Right lobe of liver (tissue), 6 donors: ENCODE measurements around the gene IGSF21. TPM values are rescaled to one million over a fixed set of nuclear protein-coding genes. Genes with fewer than 3 reads are reported as not detected.

ENCODE experiments used
- ATAC-seq, 4 donors: fragments of 200-7000 bp; cut with Tn5 transposase; one replicate each; pipeline ENCODE4 v1.9.1; 2020; ENCODE audit warnings: mild to moderate bottlenecking in 4 of 4, moderate library complexity in 4 of 4
- DNase-seq, 3 donors: peaks; one replicate each; pipeline ENCODE4 v3.0.0-alpha.2; 2020
- H3K27ac ChIP-seq, 3 donors: fragments of 200-600 bp; one replicate each; pipeline ENCODE4 v1.8.0; 2022
- H3K27me3 ChIP-seq, 2 donors: fragments of 200-600 bp; one replicate each; pipeline ENCODE4 v1.8.0; 2022
- H3K36me3 ChIP-seq, 4 donors: fragments of 200-600 bp; sonication (generic) in 1 of 4; one replicate each; pipeline versions ENCODE4 v1.5.1 to v1.8.0; 2017 to 2022; ENCODE audit warnings: control low read depth in 1 of 4
- H3K4me1 ChIP-seq, 4 donors: fragments of 200-600 bp; sonication (generic) in 1 of 4; one replicate each; pipeline versions ENCODE4 v1.5.1 to v1.8.0; 2017 to 2022; ENCODE audit warnings: control low read depth in 1 of 4
- H3K4me3 ChIP-seq, 3 donors: fragments of 200-600 bp; one replicate each; pipeline ENCODE4 v1.8.0; 2022
- H3K9me3 ChIP-seq, 4 donors: fragments of 200-600 bp; sonication (generic) in 1 of 4; one replicate each; pipeline versions ENCODE4 v1.5.1 to v1.8.0; 2017 to 2022; ENCODE audit warnings: control low read depth in 1 of 4
- POLR2A ChIP-seq: fragments of 450-650 bp; IDR thresholded peaks from one replicate; pipeline ENCODE4 v1.6.1; 2017; ENCODE audit warnings: antibody characterized with exemption, mild to moderate bottlenecking
- WGBS: methylation state at CpG from one replicate; pipeline ENCODE4 v1.1.6; 2018; ENCODE audit warnings: low coverage, low lambda C conversion rate; ENCODE audit not compliant: insufficient coverage; ENCODE audit errors: missing lambda C conversion rate; 5-methylcytosine and 5-hydroxymethylcytosine counted together
- intact Hi-C, 2 donors: fragments of 100-400 bp; cut with DNase I; formaldehyde crosslinking; loops; one replicate each; pipeline versions ENCODE4 v1.11.2 to v1.14.1; 2022
- total RNA-seq, 6 experiments: library from RNA; depleted of rRNA in 2 of 6; stranded (reverse); fragments of >200 nt in 2 of 6; fragmentation: NEBNext Ultra II Directional in 3 of 6; extraction: Animal tissue kit (Norgen Biotek cat#: 25700) in 3 of 6; gene quantifications; one replicate each; pipeline versions ENCODE4 v1.1.0 to v1.2.4, GENCODE V29; 2016 to 2023
- TF ChIP-seq, protein P1 (sequence below), 4 donors: fragments of 200-600 bp in 3 of 4; fragments of 450-650 bp in 1 of 4; IDR thresholded peaks; one replicate each; pipeline versions ENCODE4 v1.5.1 to v1.8.0; 2016 to 2022; ENCODE audit warnings: antibody characterized with exemption in 4 of 4, mild to moderate bottlenecking in 2 of 4
- donor health status: DM: no; HTN: yes; CAD: no.
- donor health status: DM: no; HTN: no; CAD: no.
- donor health status: DM: no; HTN: no; CAD: no.
- donor health status: DM: no; HTN: yes; CAD: no.
- donor health status: DM: no; HTN: yes; CAD: no.

Gene IGSF21
- total RNA-seq, 6 experiments from 2014 or later, result 0.34 to 2.0 (median 0.71) TPM

DNA sequence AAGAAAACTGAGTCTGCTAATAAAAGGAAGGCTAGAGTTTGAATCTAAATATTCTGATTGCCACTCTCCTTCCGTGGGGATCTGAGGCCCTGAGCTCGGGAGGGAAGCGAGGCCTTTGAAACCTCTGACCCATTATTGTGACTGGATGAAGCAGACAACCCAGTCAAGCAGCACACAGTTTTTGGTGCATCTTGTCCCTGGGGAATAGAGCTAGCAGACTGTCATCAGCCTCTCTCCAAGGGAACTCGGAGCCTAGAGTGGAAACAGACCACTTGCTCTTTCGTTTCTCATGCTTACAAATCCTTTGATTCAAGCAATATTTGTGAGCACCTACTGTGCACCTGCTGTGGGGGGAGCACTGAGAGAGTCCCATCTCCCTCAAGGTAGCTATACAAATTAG is 240.0 kb downstream of the IGSF21 start:
- intact Hi-C loops, result no loop called here
- TF ChIP-seq, protein P1, sequence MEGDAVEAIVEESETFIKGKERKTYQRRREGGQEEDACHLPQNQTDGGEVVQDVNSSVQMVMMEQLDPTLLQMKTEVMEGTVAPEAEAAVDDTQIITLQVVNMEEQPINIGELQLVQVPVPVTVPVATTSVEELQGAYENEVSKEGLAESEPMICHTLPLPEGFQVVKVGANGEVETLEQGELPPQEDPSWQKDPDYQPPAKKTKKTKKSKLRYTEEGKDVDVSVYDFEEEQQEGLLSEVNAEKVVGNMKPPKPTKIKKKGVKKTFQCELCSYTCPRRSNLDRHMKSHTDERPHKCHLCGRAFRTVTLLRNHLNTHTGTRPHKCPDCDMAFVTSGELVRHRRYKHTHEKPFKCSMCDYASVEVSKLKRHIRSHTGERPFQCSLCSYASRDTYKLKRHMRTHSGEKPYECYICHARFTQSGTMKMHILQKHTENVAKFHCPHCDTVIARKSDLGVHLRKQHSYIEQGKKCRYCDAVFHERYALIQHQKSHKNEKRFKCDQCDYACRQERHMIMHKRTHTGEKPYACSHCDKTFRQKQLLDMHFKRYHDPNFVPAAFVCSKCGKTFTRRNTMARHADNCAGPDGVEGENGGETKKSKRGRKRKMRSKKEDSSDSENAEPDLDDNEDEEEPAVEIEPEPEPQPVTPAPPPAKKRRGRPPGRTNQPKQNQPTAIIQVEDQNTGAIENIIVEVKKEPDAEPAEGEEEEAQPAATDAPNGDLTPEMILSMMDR (IDR thresholded peaks at IDR 0.05), result no peak
- Histone ChIP-seq H3K9me3 (no peaks in the 10 kb centered on the region), H3K36me3 (no peaks in the 10 kb centered on the region), H3K4me1 (no peaks in the 10 kb centered on the region), H3K27me3 (no peaks in the 10 kb centered on the region), H3K4me3 (no peak overlapping the region), H3K27ac (no peak overlapping the region)
- no CpG with 5 or more reads among the region's 5 CpGs for WGBS
- no peak for ATAC-seq
- no peak for DNase-seq

DNA sequence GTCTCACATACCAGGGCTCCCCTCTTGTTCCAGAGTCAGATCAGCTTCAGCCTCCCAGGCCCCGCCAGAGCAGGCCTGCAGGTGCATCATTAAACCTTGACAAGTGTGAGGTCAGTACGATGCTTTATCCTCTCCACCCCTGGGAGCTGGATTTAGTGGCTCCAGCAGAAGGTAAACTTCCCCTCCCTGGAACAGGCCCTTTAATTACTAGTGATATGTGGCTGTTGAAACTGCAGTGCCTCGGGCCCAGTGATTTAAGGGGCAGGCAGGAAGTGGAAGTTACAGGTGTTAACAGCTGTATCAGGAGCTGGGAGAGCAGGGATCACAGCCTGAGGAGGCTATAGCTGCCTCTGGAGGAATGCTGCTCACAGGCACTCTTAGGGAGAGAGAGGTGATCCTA is 240.8 kb downstream of the IGSF21 start:
- H3K36me3 ChIP-seq, result no peaks in the 10 kb centered on the region
- H3K27me3 ChIP-seq, result no peaks in the 10 kb centered on the region
- no peak for ATAC-seq

DNA sequence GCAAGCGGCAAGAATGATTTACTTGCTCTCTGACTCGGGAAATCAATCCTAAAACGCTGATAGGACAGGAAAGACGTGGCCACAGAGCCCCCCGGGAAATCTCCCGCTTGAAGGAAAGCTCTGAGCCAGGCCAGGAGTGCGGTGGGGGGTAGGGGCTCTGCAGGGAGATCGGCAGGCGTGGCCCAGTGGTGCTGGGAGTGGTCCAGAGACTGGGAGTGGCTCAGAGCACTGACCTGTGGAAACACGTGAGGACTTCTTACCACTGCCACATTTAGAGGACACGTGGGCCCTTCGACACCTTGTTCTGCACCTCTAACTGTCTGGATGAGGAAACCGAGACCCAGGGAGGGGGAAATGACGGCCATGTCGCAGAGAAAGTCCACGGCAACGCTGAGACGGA is 243.1 kb downstream of the IGSF21 start:
- Histone ChIP-seq H3K4me1 (no peaks in the 10 kb centered on the region), H3K4me3 (no peak overlapping the region), H3K36me3 (no peaks in the 10 kb centered on the region), H3K27ac (no peak overlapping the region), H3K9me3 (no peaks in the 10 kb centered on the region), H3K27me3 (no peaks in the 10 kb centered on the region)
- intact Hi-C loops, result no loop called here
- no peak for ATAC-seq
- TF ChIP-seq, protein P1 (IDR thresholded peaks at IDR 0.05), result no peak
- WGBS, result 62% methylated on average over 14 of the region's 18 CpGs
- no peak for DNase-seq

More for the DNA sequence above, 240.8 kb downstream of the IGSF21 start:
- 60% methylated on average over 1 of the region's 3 CpGs for WGBS
- DNase-seq, result no peak
- TF ChIP-seq, protein P1 (IDR thresholded peaks at IDR 0.05), result no peak
- TF ChIP-seq POLR2A, result no peak
- Histone ChIP-seq H3K4me1 (no peaks in the 10 kb centered on the region), H3K4me3 (no peak overlapping the region), H3K9me3 (no peaks in the 10 kb centered on the region), H3K27ac (no peak overlapping the region)
- intact Hi-C loops, result no loop called here

DNA sequence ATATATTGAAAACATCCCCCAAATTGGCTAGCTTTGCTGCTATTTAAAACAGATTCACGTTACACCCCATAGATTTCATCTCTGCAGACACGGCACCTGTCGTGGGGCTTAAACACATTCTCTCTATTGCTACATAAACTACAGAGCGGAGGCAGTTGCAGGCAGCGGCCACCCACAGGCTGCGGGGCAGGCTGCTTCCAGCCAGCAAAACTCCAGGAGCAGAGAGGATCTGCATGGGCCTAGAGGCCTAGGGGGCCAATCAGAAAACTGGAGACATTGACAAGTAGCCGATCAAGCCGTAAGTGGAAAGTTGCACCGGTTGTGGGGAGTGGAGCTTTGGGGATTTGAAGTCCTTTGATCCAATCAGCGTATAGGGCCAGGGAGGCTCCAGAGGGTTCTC is 244.1 kb downstream of the IGSF21 start:
- intact Hi-C loops, result no loop called here
- ATAC-seq (no peak), DNase-seq (no peak)
- 78% methylated on average over 6 of the region's 10 CpGs for WGBS
- Histone ChIP-seq H3K9me3 (no peaks in the 10 kb centered on the region), H3K27ac (no peak overlapping the region), H3K36me3 (no peaks in the 10 kb centered on the region), H3K4me1 (no peaks in the 10 kb centered on the region), H3K4me3 (no peak overlapping the region), H3K27me3 (no peaks in the 10 kb centered on the region)
- TF ChIP-seq, protein P1 (IDR thresholded peaks at IDR 0.05), result no peak
- TF ChIP-seq POLR2A, result no peak

DNA sequence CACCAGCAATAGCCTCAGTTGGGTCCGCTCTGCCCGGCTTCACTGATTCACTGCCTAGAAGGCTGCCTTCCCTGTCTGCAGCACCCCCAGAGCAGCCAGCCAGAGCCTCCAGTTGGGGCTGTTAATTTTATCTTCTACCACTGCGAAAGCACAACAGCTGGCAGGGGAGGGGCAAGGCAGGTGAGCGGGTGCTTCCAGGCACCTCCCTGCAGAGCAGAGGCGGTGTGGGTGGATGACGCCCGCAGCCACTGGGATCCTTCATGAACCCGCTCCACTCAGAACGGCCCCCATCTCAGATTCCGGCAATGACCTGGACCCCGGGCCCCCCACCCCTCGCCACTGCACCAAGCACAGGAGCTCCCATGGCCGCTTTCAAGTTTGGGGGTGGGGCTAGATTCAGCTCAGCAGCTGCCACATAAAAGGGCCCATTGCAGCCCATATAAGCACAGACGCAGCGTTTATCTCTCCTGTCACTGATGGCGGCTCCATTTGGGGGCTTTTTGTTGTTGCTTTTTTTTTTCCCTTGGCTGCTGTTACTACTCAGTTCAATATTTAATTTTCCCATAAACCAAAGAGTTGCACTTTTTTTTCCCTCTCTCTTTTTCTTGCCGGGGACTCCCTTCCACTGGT is 245.2 kb downstream of the IGSF21 start:
- ATAC-seq (no peak), DNase-seq (no peak)
- TF ChIP-seq POLR2A, result no peak
- TF ChIP-seq, protein P1 (IDR thresholded peaks at IDR 0.05), result no peak
- Histone ChIP-seq H3K4me1 (no peaks in the 10 kb centered on the region), H3K36me3 (no peaks in the 10 kb centered on the region), H3K27ac (no peak overlapping the region), H3K27me3 (no peaks in the 10 kb centered on the region), H3K9me3 (no peaks in the 10 kb centered on the region), H3K4me3 (no peak overlapping the region)
- intact Hi-C loops, result no loop called here
- WGBS, result 32% methylated on average over 11 of the region's 17 CpGs
